Dendritic cell treated with granulocyte-macrophage colony-stimulating factor and Interleukin-4, amounts not matched to agents 40 ng/mL and 50 ng/mL, for 4 days (primary cell): ENCODE measurements around the gene PTGES3L.
"Not testable (repeated sequence)": the region's sequence is repeated elsewhere in the genome, so short reads cannot be mapped to it uniquely, and the experiment has no call there.

Experiments used
- H3K27ac Mint-ChIP-seq: one replicate; pipeline ENCODE4 v1.8.0; 2022; ENCODE audit warnings: mild to moderate bottlenecking, mixed read lengths
- H3K27me3 Mint-ChIP-seq: one replicate; pipeline ENCODE4 v1.8.0; 2022; ENCODE audit warnings: mild to moderate bottlenecking, mixed read lengths
- H3K36me3 Mint-ChIP-seq: one replicate; pipeline ENCODE4 v1.8.0; 2022; ENCODE audit warnings: low read depth, mixed read lengths
- H3K4me1 Mint-ChIP-seq: one replicate; pipeline ENCODE4 v1.8.0; 2022; ENCODE audit warnings: low read depth, mixed read lengths
- H3K4me3 Mint-ChIP-seq: one replicate; pipeline ENCODE4 v1.8.0; 2022; ENCODE audit warnings: mild to moderate bottlenecking, moderate library complexity, mixed read lengths
- H3K9me3 Mint-ChIP-seq: one replicate; pipeline ENCODE4 v1.8.0; 2022; ENCODE audit warnings: mixed read lengths
- intact Hi-C: fragments of 100-400 bp; cut with micrococcal nuclease; formaldehyde crosslinking; loops from one replicate; pipeline ENCODE4 v1.15.0; 2022

PTGES3L gene

DNA sequence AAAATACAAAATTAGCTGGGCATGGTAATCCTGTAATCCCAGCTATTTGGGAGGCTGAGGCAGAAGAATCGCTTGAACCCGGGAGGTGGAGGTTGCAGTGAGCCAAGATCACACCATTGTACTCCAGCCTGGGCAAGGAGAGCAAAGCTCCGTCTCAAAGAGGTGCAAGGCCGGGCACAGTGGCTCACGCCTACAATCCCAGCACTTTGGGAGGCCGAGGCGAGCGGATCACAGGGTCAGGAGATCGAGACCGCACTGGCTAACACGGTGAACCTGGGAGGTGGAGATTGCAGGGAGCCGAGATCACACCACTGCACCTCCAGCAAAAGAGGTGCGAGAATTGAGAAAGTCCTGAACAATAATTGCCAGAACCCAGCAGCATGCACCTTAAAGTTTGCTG lies 21.0 kb upstream of the PTGES3L start:
- intact Hi-C loops = not testable (repeated sequence)

DNA sequence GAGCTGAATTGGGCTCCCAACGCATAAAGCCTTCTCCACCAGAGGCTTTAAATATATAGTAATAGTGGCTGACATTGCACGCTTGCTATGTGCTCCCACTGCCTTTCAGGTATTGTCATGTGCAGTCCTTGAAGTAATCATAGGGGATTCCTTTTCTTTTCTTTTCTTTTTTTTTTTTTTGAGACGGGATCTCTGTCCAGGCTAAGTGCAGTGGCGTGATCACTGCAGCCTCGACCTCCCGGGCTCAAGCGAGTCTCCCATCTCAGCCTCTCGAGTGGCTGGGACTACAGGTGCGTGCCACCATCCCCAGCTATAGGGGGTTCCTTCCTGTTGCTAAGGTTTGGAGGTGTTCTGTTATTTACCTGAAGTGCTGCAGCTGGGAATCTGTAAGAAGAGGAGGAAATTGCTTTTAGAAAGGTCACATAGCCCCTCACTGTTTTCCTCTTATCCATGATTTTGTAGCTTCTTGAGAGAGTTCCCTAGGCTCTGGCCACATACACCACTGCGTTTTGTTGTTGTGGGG lies 19.2 kb upstream of the PTGES3L start:
- Mint-ChIP-seq H3K4me1 (peaks cover 43% of the 10 kb centered on the region), H3K9me3 (no peaks in the 10 kb centered on the region), H3K4me3 (peak overlapping the region; percentile 95), H3K36me3 (peaks cover 74% of the 10 kb centered on the region), H3K27ac (peak overlapping the region; percentile 95), H3K27me3 (no peaks in the 10 kb centered on the region)
- intact Hi-C loops = loop anchor here (10.0 kb wide), 1 partner anchor 154 kb away; the partner anchor contains the start of gene AOC2

More for the DNA sequence above, 21.0 kb upstream of the PTGES3L start:
- H3K27me3 Mint-ChIP-seq, H3K4me3 Mint-ChIP-seq, H3K9me3 Mint-ChIP-seq: not testable (repeated sequence)
- Mint-ChIP-seq H3K27ac (peak overlapping the region; percentile 68), H3K4me1 (peaks cover 43% of the 10 kb centered on the region), H3K36me3 (peaks cover 70% of the 10 kb centered on the region)

DNA sequence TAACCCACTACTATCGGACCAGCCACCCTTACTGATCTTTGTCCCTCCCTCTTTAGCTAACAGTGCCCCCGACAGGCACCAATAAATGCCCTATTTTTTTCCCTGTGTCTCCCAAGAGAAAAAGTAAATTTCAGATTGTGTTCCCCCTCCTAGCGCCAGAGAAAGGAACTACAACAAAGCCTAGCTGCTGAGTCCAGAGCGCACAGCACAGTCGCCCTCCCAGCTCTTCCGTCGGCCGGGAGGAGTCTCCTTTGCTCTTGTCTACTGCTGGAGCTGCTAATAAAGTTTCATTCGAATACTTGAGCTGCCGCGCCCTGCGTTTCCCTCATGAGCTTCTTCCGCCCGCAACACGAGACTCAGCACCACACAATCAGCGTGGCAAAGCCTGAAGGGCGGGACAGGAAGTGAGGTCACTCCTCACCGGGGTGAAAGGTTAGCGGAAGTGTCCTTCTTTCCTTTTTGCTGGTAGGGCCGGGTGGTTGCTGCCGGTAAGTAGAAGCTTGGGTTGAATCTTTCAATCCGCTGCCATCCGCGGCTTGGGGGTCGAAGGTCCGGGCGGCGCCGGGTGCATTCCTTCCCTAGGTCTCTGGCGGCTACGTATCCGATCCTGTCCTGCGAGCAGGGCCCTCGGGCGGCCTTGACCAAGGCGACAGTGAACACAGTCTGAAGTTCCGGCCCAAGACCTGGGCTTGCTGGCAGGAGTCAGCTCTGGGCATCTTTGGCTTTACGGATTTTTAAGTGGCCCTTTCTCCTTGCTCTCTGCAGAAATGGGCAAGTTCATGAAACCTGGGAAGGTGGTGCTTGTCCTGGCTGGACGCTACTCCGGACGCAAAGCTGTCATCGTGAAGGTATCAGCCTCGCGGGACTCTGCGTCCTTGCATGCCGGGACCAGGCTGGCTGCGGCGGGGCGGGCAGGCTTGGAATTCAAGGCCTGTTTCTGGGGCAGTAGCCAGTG lies 18.4 kb upstream of the PTGES3L start, which contains the start of gene RPL27:
TSS of gene RPL27 (plus strand) at position 436 of the 955 bp plus-strand sequence. CDS start at position 768, 332 bp downstream.
- intact Hi-C loops = loop anchor here (10.0 kb wide), 1 partner anchor 153 kb away; the partner anchor contains the start of gene AOC2
- Mint-ChIP-seq H3K27me3 (no peaks in the 10 kb centered on the region), H3K4me3 (peak within 1 kb of the TSS; percentile 95), H3K9me3 (no peaks in the 10 kb centered on the region), H3K4me1 (peaks cover 41% of the 10 kb centered on the region), H3K36me3 (peaks cover 74% of the 10 kb centered on the region), H3K27ac (peak within 1 kb of the TSS; percentile 95)

GRCh38 chr17:42997390-42997983 lies 17.6 kb upstream of the PTGES3L start:
- Mint-ChIP-seq H3K9me3 (no peaks in the 10 kb centered on the region), H3K27ac (peak overlapping the region; percentile 95), H3K36me3 (peaks cover 74% of the 10 kb centered on the region), H3K4me1 (peaks cover 38% of the 10 kb centered on the region), H3K4me3 (peak overlapping the region; percentile 95), H3K27me3 (no peaks in the 10 kb centered on the region)
- intact Hi-C loops = loop anchor here (10.0 kb wide), 1 partner anchor 153 kb away; the partner anchor contains the start of gene AOC2

- H3K4me3 Mint-ChIP-seq, H3K27ac Mint-ChIP-seq, H3K9me3 Mint-ChIP-seq, H3K4me1 Mint-ChIP-seq, H3K27me3 Mint-ChIP-seq: not testable (repeated sequence)
- peaks cover 74% of the 10 kb centered on the region for H3K36me3 Mint-ChIP-seq
- intact Hi-C loops = loop anchor here (10.0 kb wide), 1 partner anchor 149 kb away; the partner anchor contains the start of gene AOC2
Observed at GRCh38 chr17:42993913-42994312, 14.0 kb upstream of the PTGES3L start.

GRCh38 chr17:42992872-42993271 lies 13.0 kb upstream of the PTGES3L start:
- Mint-ChIP-seq H3K27ac (no peak overlapping the region), H3K4me1 (peaks cover 5% of the 10 kb centered on the region), H3K36me3 (peaks cover 76% of the 10 kb centered on the region), H3K27me3 (no peaks in the 10 kb centered on the region), H3K9me3 (no peaks in the 10 kb centered on the region), H3K4me3 (no peak overlapping the region)
- intact Hi-C loops = loop anchor here (10.0 kb wide), 1 partner anchor 148 kb away; the partner anchor contains the start of gene AOC2

DNA sequence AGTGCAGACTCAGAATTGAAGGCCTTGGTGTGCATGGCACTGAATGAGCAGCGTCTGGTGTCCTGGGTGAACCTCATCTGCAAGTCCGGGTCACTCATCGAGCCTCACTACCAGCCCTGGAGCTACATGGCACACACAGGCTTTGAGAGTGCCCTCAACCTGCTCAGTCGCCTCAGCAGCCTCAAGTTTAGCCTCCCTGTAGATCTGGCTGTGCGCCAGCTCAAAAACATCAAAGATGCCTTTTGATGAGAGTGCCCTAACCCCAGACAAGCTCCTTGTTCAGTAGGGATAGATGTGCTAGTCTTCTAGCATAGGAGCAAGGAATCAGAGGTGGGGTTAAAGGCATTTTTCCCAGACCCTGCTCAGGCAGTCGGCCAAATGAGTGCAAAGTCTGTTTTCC lies 11.6 kb upstream of the PTGES3L start:
- no peaks in the 10 kb centered on the region for H3K9me3 Mint-ChIP-seq
- intact Hi-C loops = loop anchor here (10.0 kb wide), 1 partner anchor 147 kb away; the partner anchor contains the start of gene AOC2
- H3K4me1 Mint-ChIP-seq = peaks cover 4% of the 10 kb centered on the region
- no peak overlapping the region for H3K4me3 Mint-ChIP-seq
- peaks cover 87% of the 10 kb centered on the region for H3K36me3 Mint-ChIP-seq
- no peaks in the 10 kb centered on the region for H3K27me3 Mint-ChIP-seq
- no peak overlapping the region for H3K27ac Mint-ChIP-seq

GRCh38 chr17:42989726-42990652 lies 10.1 kb upstream of the PTGES3L start:
- Mint-ChIP-seq H3K4me1 (peaks cover 17% of the 10 kb centered on the region), H3K27me3 (no peaks in the 10 kb centered on the region), H3K27ac (peak overlapping the region; percentile 27), H3K36me3 (peaks cover 82% of the 10 kb centered on the region), H3K9me3 (no peaks in the 10 kb centered on the region), H3K4me3 (no peak overlapping the region)
- intact Hi-C loops = loop anchor here (10.0 kb wide), 1 partner anchor 145 kb away; the partner anchor contains the start of gene AOC2

- Mint-ChIP-seq H3K4me3 (no peak overlapping the region), H3K27me3 (no peaks in the 10 kb centered on the region), H3K36me3 (peaks cover 80% of the 10 kb centered on the region), H3K4me1 (peaks cover 22% of the 10 kb centered on the region), H3K27ac (no peak overlapping the region), H3K9me3 (no peaks in the 10 kb centered on the region)
- intact Hi-C loops = no loop called here
Observed at GRCh38 chr17:42989141-42989540, 9.3 kb upstream of the PTGES3L start.

DNA sequence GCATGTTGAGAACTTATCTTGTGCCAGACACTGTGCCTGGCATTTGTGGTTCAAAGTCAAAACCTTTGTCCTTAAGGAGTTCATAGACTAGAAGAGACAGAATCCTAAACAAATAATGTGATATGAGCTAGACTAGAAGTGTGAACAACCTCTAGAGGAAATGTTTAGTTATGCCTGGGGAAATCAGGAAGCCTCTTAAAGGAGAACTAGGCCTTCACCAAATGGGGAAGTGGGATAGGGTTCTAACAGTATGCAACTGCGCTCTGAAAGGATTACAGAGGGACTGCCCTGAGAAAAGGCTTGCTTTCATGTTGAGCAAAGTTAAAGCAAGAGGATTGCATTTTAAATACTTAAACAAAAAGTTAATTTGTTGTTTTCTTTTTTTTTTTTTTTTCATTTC lies 5.3 kb upstream of the PTGES3L start:
- intact Hi-C loops = no loop called here
- Mint-ChIP-seq H3K27ac (peak overlapping the region; percentile 93), H3K9me3 (no peaks in the 10 kb centered on the region), H3K4me3 (peak overlapping the region; percentile 70), H3K36me3 (peaks cover 74% of the 10 kb centered on the region), H3K27me3 (no peaks in the 10 kb centered on the region), H3K4me1 (peaks cover 53% of the 10 kb centered on the region)

DNA sequence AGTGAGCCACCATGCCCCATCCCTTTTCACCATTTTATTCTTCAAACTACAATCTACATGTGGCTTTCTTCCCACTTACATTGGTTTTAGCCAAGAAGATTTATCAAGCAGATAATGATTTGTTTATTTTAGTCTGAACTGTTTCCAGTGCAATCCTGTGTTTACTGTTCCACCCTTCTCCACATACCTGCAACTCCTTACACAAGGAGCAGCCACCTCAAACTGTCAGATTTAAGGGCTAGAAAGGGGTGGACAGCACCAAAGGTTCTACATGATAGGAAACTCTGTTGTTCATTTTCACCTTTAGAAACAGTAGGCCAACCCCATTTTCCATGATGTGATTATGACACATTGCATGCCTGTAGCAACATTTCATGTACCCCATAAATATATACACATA lies 2.4 kb upstream of the PTGES3L start:
- Mint-ChIP-seq H3K36me3 (peaks cover 46% of the 10 kb centered on the region), H3K4me3 (peak overlapping the region; percentile 99), H3K9me3 (no peaks in the 10 kb centered on the region), H3K27ac (peak overlapping the region; percentile 95), H3K4me1 (peaks cover 63% of the 10 kb centered on the region), H3K27me3 (peaks cover 4% of the 10 kb centered on the region)
- intact Hi-C loops = no loop called here

DNA sequence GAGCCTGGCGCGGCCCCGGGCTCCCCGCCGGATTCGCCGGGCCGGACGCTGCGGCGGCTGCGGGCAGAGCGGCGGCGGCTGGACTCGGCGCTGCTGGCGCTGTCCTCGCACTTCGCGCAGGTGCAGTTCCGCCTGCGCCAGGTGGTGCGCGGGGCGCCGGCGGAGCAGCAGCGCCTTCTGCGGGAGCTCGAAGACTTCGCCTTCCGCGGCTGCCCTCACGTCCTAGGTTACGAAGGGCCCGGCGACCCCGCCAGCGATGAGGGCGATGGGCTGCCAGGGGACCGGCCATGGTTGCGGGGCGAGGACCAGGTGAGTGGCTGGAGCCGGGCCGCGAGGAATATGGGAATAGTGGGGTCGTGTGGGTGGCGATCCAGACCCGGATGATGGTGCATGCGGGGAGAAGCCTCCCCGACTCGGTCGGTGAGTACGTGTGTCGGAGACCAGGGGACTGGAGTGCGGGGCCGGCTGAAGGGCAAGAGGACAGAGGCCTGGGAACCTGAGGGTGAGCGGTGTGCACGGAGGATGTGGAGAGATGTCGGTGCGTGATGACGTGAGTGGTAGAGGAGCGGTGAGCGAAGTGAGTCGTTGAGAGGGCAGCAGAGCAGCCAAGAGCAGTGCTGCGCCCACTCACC lies 1.0 kb upstream of the PTGES3L start:
- H3K9me3 Mint-ChIP-seq = no peaks in the 10 kb centered on the region
- intact Hi-C loops = loop anchor here (2.0 kb wide), 1 partner anchor 16 kb away; the partner anchor contains the start of gene AARSD1
- peak overlapping the region; percentile 95 for H3K27ac Mint-ChIP-seq
- H3K27me3 Mint-ChIP-seq = peaks cover 4% of the 10 kb centered on the region
- H3K4me3 Mint-ChIP-seq = peak overlapping the region; percentile 99
- peaks cover 53% of the 10 kb centered on the region for H3K4me1 Mint-ChIP-seq
- H3K36me3 Mint-ChIP-seq = peaks cover 41% of the 10 kb centered on the region
